GM19324 (cell line): ENCODE measurements around the gene BCL7B.
"Not testable (repeated sequence)": the region's sequence is repeated elsewhere in the genome, so short reads cannot be mapped to it uniquely, and the experiment has no call there.

ENCODE experiments used
- ATAC-seq: cut with Tn5 transposase; IDR thresholded peaks from one replicate; pipeline ENCODE4 v1.9.1; 2021; ENCODE audit warnings: mild to moderate bottlenecking, moderate library complexity; ENCODE audit not compliant: unreplicated experiment, low FRiP score

The BCL7B gene

GRCh38 chr7:73537051-73537450, 20.4 kb downstream of the BCL7B start:
- ATAC-seq: no peak

GRCh38 chr7:73536479-73536878, 21.0 kb downstream of the BCL7B start:
- no peak for ATAC-seq

GRCh38 chr7:73535918-73536317, 21.6 kb downstream of the BCL7B start:
- ATAC-seq: not testable (repeated sequence)

- no peak for ATAC-seq
These were observed 23.7 kb downstream of the BCL7B start for GRCh38 chr7:73533742-73534141.

GRCh38 chr7:73532224-73532623, 25.3 kb downstream of the BCL7B start:
- ATAC-seq: no peak

- no peak for ATAC-seq
These were observed 26.7 kb downstream of the BCL7B start for GRCh38 chr7:73530800-73531199.

GRCh38 chr7:73526896-73527821, 30.3 kb downstream of the BCL7B start:
- no peak for ATAC-seq

- ATAC-seq: not testable (repeated sequence)
These were observed 31.4 kb downstream of the BCL7B start for GRCh38 chr7:73526158-73526494.

- ATAC-seq: peak; percentile 88
These were observed 35.2 kb downstream of the BCL7B start, which contains the start of gene BAZ1B for GRCh38 chr7:73522105-73522872. Gene BAZ1B (minus strand): TSS chr7:73522293. CDS start chr7:73521933, 360 bp downstream.

- peak; percentile 54 for ATAC-seq
These were observed 35.8 kb downstream of the BCL7B start for GRCh38 chr7:73521636-73522104.

- no peak for ATAC-seq
These were observed 36.5 kb downstream of the BCL7B start for GRCh38 chr7:73520673-73521635.

- no peak for ATAC-seq
These were observed 37.4 kb downstream of the BCL7B start for GRCh38 chr7:73519867-73520672.

- no peak for ATAC-seq
These were observed 39.0 kb downstream of the BCL7B start for GRCh38 chr7:73518470-73518869.

GRCh38 chr7:73517241-73517995, 40.1 kb downstream of the BCL7B start:
- no peak for ATAC-seq

- no peak for ATAC-seq
These were observed 42.3 kb downstream of the BCL7B start for GRCh38 chr7:73515178-73515577.

- ATAC-seq: no peak
These were observed 45.3 kb downstream of the BCL7B start for GRCh38 chr7:73512018-73512780.

GRCh38 chr7:73509463-73509862, 48.0 kb downstream of the BCL7B start:
- no peak for ATAC-seq

GRCh38 chr7:73507556-73507955, 49.9 kb downstream of the BCL7B start:
- ATAC-seq: no peak
